Neutrophil (primary cell): ENCODE measurements around the gene CFAP20.

ENCODE experiments used
- H3K27ac ChIP-seq: fragments of 200-600 bp; sonication (generic); 2 replicates; pipeline ENCODE4 v1.5.1; 2016; ENCODE audit warnings: mild to moderate bottlenecking, moderate library complexity
- H3K27me3 ChIP-seq: fragments of 200-600 bp; sonication (generic); 2 replicates; pipeline ENCODE4 v1.6.0; 2016; ENCODE audit warnings: mild to moderate bottlenecking
- H3K36me3 ChIP-seq: fragments of 200-600 bp; sonication (generic); 2 replicates; pipeline ENCODE4 v1.5.1; 2017
- H3K4me1 ChIP-seq, 2 experiments: fragments of 200-600 bp in 1 of 2; sonication (generic) in 1 of 2; 1 replicate in 1 of 2; 2 replicates in 1 of 2; pipeline versions ENCODE4 v1.5.1 to v1.6.1; 2013 to 2016; ENCODE audit warnings: low read depth in 1 of 2, low read length in 1 of 2, mild to moderate bottlenecking in 1 of 2, moderate library complexity in 1 of 2; ENCODE audit not compliant: control insufficient read depth in 1 of 2, insufficient read depth in 1 of 2
- H3K4me3 ChIP-seq, 2 experiments: fragments of 200-600 bp in 1 of 2; sonication (generic) in 1 of 2; 1 replicate in 1 of 2; 2 replicates in 1 of 2; pipeline ENCODE4 v1.5.1; 2013 to 2016; ENCODE audit warnings: low read depth in 1 of 2, low read length in 1 of 2, mild to moderate bottlenecking in 1 of 2, moderate library complexity in 1 of 2
- H3K9me3 ChIP-seq: fragments of 200-600 bp; sonication (generic); 2 replicates; pipeline ENCODE4 v1.5.1; 2016
- CTCF ChIP-seq: fragments of 200-600 bp; sonication (generic); IDR thresholded peaks from 2 replicates; pipeline ENCODE4 v1.5.1; 2016; ENCODE audit warnings: antibody characterized with exemption

The CFAP20 gene

DNA sequence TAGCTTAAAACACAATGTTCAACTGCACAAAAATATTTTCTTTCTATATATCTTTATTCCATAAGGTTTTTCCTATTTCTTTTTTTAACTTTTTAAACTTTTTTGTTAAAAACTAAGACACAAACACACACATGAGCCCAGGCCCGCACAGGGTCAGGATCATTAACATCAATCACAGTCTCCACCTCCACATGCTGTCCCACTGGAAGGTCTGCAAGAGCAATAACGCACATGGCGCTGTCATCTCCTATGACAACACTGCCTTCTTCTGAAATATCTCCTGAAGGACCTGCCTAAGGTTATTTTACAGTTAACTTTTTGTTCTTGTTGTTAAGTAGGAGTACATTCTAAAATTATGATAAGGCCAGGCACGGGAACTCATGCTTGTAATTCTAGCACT, 4.1 kb downstream of the CFAP20 start:
- H3K9me3 ChIP-seq, result no peaks in the 10 kb centered on the region
- H3K4me1 ChIP-seq, result peaks cover 19 to 28% of the 10 kb centered on the region in 2 experiments
- no peaks in the 10 kb centered on the region for H3K36me3 ChIP-seq
- no peak overlapping the region for H3K27ac ChIP-seq
- no peak overlapping the region for H3K4me3 ChIP-seq
- no peaks in the 10 kb centered on the region for H3K27me3 ChIP-seq
- TF ChIP-seq CTCF, result no peak

DNA sequence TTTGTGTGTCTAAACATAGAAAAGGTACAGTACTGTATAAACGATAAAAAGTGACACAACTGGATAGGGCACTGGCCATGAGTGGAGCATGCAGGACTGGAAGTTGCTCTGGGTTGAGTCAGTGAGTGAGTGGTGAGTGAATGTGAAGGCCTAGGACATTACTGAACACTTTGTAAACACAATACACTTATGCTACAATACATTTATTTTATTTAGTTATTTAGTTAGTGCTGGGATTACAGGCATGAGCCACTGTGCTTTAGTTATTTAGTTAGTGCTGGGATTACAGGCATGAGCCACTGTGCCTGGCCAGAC, 4.6 kb downstream of the CFAP20 start:
- Histone ChIP-seq H3K27ac (no peak overlapping the region), H3K36me3 (no peaks in the 10 kb centered on the region), H3K4me1 (peaks cover 15 to 24% of the 10 kb centered on the region in 2 experiments), H3K9me3 (no peaks in the 10 kb centered on the region), H3K27me3 (no peaks in the 10 kb centered on the region), H3K4me3 (no peak overlapping the region)
- TF ChIP-seq CTCF, result no peak

GRCh38 chr16:58123896-58124600, 5.1 kb downstream of the CFAP20 start:
- Histone ChIP-seq H3K4me1 (peaks cover 14 to 21% of the 10 kb centered on the region in 2 experiments), H3K36me3 (no peaks in the 10 kb centered on the region), H3K9me3 (no peaks in the 10 kb centered on the region), H3K27me3 (no peaks in the 10 kb centered on the region), H3K27ac (no peak overlapping the region), H3K4me3 (no peak overlapping the region)
- no peak for TF ChIP-seq CTCF

DNA sequence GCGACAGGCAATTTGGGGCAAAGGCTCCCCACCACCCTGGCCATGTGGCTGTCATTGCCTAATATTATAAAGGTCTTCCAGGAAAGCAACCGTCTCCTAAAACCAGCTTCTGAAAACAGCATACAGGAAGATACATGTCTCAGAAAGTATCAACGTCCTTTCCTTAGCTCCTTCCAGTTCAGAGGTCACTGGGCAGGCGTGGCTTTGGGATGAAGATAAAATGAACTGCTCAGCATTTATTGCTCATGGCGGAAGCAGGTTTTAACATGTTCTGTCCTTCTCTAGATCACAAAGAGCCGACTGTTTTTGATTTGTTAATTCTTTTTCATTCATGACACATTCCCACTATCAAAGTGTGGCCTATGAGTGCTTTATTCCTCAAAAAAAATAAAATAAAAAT, 8.0 kb downstream of the CFAP20 start:
- TF ChIP-seq CTCF, result no peak
- Histone ChIP-seq H3K27ac (no peak overlapping the region), H3K27me3 (no peaks in the 10 kb centered on the region), H3K36me3 (peaks cover 7% of the 10 kb centered on the region), H3K4me3 (no peak overlapping the region), H3K4me1 (no peaks in the 10 kb centered on the region), H3K9me3 (no peaks in the 10 kb centered on the region)

DNA sequence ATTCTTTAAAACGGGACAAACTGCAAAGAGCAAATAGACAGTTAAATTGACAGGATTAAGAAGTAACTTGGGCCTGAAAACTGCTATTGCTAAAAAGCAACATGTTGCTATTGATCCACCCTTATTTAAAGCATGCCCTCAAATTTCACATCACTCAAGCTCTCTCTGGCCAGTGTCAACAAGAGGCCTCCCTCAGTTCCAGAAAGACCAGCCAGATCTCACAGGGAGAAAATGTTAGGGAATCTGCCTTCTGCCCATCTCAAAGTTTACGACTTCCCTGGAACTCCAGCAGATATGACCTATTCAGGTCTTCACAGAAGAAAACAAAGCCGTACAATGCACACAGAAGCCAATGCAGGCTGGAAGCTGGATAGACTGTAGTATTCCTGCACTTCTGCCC, 8.9 kb downstream of the CFAP20 start:
- Histone ChIP-seq H3K4me1 (no peaks in the 10 kb centered on the region), H3K9me3 (no peaks in the 10 kb centered on the region), H3K4me3 (no peak overlapping the region), H3K27me3 (no peaks in the 10 kb centered on the region), H3K36me3 (peaks cover 16% of the 10 kb centered on the region), H3K27ac (no peak overlapping the region)
- TF ChIP-seq CTCF, result no peak

DNA sequence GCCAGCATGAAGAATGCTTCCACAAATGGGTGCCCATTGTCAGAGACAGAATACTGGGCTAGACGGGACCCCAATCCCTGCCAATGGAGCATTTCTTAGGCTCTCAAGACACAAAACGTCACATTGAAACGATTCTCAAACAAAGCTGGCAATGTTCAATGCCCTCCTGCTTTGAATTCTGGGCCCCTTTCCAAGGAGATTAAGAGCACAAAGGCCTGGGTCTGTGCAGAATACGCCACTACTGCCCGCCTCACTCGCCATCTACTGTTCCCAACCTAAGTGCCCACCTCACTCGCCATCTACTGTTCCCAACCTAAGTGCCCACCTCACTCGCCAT, 9.7 kb downstream of the CFAP20 start:
- Histone ChIP-seq H3K4me1 (no peaks in the 10 kb centered on the region), H3K27me3 (no peaks in the 10 kb centered on the region), H3K9me3 (no peaks in the 10 kb centered on the region), H3K4me3 (no peak overlapping the region), H3K36me3 (peaks cover 23% of the 10 kb centered on the region), H3K27ac (no peak overlapping the region)
- no peak for TF ChIP-seq CTCF
